Measurements from ENCODE around the gene EFS.
A peak's percentile ranks its signal among the peaks of the same experiment; 100 is the strongest.
"Not testable (repeated sequence)": the region's sequence is repeated elsewhere in the genome, so short reads cannot be mapped to it uniquely, and the experiment has no call there.

The EFS gene

DNA sequence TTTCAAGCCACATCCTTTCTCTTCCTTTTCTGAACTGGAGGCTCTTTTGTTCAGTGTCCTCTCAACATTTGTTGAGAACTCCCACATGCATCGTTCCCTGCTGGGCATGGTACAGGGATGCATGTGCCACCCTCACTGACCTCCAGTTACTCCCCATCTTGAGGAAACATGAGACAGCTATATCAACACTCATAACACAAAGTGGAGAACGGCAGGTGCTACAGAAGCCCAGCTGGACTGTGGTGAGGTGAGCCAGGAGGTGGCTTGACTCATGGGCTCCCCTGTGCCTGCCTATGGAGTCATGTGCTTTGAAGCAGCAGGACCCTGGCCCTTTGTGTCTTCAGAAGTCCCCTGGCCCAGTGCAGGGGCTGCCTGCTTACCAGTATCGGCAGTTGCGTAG, 33.4 kb upstream of the EFS start:
- DNase-seq, result no peak

DNA sequence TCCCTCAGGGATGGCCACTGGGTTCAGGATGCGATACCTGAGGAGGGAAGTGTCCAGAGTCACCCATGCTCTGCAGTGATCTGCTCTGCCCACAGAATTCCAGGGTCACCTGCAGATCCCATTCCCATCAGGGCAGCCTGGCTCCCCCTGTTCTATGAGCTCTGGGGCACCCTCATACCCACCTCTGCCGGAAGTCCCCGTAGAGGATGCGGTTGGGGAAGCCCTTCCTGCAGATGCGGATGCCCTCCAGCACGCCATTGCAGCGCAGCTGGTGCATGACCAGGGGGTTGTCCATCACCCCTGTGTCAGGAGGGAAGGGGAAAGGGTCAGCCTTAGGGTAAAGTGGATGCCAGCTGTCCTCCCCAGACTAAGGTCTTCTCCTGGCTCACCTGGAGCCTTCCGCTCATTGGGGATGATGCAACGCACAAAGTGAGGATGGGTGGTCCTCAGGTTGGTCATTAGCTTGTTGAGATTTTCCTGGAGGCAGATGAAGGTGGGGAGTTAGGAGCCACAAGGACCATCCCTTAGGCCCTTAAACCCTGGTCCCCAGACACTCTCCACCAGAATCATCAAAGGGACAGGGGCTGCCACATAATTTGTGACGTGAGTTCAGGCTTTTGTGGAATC, 31.9 kb upstream of the EFS start:
- no peak for DNase-seq

DNA sequence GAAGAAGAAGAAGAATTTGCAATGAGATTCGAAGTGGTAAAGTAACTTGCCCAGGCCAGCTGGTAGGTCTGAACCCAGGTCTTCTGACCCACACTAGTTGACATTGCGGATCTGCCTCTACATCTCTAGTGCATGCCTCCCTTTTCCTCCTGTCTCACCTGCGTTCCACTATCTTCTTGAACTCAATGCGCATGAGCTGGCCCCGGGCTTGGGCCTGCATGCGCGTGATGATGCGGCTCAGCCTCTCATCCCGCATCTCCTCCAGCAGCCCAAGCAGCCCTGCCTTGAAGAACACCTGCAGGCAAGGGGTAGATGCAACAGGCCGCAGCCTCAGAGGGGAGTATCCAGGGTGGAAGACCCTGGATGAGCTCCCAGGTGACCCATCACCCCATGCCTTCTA, 31.2 kb upstream of the EFS start:
- no peak for DNase-seq

DNA sequence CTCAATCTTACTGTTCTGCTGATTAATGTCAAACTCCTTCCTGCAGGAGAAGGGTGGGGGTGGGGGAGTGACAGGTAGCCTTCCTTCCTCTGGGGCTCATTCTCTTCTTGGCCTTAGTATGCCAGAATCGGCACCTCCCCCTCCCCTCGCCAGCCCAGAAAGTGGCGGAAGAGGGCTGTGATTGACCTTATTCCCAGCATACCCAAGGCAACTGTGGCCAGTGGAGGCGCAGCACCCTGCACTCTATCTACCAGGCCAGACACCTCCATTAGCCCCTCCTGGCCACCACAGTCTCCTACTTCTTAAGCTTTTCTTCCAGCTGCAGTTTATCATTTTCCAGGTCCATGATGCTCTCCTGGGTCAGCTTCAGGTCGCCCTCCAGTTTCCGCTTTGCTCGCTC, 27.6 kb upstream of the EFS start:
- DNase-seq, result no peak

DNA sequence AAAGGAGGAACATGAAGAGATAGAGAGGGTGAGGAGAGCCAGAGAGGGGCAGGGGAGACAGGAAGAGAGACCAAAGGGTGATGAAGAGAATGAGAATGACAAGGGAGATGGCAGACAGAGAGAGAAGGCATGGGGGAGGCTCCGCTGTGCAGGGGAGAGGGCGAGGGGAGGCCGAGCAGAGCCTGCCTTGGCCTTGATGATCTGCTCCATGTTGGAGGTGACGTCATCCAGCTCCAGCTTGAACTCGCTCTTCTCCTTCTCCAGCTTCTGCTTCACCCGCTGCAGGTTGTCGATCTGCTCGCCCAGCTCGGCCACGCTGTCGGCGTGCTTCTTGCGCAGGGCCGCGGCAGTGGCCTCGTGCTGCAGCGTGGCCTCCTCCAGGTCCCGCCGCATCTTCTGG, 24.9 kb upstream of the EFS start:
- DNase-seq, result not testable (repeated sequence)

DNA sequence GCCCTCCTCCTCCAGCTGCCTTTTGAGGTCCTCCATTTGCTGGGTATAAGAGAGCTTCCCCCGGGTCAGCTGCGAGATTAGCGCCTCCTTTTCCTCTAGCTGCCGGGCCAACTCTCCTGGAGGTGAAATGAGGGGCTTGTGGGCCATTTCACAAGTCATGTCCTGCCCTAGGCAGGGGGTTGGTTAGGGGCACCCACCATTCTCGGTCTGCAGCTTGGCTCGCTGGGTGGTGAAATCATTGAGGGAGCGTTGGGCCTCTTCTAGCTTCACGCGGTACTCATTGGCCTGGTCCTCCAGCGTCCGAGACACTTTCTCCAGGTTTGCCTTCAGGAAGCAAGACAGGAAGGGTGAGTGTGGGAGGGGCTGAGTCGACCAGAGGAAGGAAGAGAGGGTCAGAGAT, 24.4 kb upstream of the EFS start:
- no peak for DNase-seq

DNA sequence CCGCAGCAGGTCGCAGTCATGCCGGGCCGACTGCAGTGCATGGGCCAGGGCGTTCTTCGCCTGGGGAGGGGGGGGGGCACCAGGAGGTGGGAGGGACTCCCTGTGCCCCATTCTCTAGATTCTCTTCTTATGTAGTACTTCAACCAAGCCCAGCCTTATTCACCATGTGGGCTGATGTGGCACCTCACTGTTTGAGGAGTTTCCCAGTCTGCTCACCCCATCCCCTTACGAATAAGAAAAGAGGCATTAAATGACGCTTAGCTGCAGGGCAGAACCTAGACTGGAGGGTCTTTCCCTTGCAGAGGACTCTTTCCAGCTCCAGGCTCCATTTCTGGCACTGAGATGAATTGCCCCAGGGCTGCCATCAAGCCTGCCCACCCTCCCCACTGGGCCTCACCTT, 24.0 kb upstream of the EFS start:
- no peak for DNase-seq

DNA sequence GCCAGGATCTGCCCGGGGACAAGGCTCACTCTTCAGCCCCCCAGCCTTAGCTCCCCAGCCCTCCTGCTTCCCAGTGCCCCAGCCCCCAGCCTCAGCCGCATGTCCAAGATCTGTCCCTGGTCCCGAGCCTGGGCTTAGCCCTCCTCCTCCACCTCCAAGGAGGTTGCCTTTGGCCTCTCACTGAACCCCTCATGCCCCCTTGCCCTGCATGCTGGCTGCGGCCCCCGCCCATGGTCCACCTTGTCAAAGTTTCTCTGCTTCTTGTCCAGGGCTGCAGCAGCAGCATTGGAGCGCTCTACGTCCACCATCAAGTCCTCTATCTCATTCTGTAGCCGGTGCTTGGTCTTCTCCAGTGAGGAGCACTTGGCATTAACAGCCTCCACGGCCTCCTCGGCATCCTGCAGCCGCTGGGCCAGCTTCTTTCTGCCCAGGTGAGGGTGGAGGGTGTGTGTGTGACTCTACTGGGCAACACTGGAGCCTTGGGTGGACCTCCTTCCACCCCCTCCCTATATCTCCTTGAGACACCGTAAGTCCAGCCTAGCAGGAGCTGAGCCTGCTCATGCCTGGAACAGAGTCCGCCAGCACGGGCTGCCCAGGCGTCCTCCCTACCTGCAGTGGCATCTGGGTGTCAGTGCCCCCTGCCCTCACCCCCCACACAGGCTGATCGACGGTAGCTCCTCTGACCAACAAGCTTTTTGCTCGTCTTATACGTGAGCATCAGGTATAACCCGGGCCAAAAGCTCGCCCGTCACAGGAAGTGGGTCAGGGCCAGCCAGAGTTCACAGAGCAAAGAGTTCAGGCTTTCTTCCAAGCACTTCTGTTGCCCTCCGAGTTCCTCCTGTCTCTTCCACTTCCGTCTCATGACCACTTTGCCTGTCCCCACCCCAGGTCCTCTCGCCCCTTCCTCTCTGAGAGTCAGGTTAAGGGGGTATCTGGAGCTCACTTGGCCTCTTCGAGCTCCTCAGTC, 23.2 kb upstream of the EFS start:
- DNase-seq, result no peak

DNA sequence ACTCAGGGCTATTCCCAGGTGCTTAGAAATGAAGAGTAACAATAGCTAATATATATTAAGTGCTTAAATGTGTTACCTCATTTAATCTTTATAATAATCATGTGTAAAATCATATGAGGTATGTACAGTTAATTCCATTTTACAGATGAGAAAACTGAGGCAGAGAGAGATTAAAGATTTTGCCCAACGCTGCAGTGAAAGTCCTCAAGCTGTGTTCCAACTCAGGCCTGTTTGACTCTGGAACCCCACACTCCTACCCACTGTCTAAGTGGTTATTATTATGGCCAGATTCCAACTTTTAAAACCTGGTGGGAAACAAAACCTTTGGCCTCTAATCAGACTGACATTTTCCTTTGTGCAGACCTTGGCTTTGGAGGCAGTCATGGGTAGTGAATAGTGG, 22.0 kb upstream of the EFS start:
- no peak for DNase-seq

DNA sequence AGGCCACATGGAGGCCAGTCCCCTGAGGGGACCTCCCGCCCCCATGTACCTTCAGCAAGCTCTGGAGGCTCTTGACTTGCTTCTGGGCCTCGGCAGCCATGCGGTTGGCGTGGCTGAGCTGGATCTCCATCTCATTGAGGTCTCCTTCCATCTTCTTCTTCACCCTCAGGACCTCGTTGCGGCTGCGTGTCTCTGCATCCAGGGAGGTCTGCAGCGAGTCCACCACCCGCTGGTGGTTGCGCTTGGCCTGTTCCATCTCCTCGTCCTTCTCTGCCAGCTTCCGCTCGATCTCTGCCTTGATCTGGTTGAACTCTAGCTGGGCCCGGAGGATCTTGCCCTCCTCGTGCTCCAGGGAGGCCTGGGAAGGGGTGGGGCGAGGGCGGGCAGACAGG, 21.3 kb upstream of the EFS start:
- not testable (repeated sequence) for DNase-seq

DNA sequence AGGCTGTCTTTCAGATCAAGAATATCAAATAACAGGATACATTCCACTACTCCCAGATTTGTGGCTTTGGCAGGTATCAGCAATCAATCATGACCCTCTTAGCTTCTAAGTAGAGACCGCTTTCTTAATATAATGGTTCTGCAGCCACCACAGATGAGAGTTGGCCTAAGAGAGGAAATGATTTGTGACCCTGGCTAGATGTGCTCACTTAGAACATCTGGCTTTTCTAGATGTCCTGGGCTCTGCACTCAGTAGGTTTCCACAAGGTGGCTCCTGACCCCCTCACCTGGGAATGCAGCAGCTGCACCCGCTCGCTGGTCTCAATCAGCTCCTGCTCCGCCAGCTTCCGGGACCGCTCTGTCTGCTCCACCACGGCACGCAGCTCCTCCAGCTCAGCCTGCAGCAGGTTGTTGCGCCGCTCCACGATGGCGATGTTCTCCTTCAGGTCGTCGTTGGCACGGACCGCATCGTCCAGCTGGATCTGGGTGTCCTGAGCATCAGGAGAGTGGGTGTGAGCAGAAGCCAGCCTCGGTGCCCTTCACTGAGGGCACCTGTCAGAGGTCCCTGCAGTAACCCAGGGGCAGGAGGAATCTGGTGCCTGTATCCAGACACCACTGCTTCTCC, 20.8 kb upstream of the EFS start:
- no peak for DNase-seq

DNA sequence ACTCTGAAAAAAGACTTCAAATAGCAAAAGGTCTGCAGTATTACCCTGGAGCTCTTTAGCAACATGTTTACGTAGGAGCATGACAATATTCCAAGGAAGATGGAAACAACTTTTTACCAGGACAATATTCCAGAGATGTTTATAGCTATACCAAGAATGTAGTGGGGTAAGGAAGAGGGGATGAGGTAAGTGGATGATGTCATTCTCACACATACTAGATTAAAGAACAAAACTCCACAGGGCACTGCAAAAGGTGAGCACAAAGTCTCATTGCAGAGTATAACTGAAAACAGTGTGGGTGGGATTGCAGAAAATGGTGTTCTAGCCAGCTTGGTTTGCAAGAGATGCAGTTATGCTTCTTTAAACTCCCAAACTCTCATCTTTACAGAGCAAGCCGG, 20.3 kb upstream of the EFS start:
- no peak for DNase-seq

DNA sequence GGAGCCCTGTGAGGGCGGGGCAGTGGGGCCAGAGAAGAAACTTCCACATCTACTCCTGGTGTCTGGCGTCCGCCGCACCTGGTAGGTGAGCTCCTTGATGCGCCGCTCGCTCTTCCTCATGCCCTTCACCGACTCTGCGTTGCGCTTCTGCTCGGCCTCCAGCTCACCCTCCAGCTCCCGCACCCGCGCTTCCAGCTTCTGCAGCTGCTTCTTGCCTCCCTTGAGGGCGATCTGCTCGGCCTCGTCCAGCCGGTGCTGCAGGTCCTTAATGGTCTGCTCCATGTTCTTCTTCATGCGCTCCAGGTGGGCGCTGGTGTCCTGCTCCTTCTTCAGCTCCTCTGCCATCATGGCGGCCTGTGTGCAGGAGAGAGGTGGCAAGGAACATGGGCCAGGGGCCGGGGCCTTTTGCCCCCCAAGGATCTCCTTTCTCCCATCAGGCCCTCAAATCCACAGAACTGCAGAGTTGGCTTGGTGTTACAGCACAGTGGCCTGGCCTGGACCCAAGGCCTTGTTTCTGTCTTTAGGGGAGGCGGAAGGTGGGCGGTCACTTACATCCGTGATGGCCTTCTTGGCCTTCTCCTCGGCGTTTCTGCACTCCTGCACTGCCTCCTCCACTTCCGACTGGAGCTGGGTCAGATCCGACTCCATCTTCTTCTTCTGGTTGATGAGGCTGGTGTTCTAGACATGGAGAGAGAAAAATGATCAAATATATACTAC, 19.6 kb upstream of the EFS start:
- DNase-seq, result no peak

DNA sequence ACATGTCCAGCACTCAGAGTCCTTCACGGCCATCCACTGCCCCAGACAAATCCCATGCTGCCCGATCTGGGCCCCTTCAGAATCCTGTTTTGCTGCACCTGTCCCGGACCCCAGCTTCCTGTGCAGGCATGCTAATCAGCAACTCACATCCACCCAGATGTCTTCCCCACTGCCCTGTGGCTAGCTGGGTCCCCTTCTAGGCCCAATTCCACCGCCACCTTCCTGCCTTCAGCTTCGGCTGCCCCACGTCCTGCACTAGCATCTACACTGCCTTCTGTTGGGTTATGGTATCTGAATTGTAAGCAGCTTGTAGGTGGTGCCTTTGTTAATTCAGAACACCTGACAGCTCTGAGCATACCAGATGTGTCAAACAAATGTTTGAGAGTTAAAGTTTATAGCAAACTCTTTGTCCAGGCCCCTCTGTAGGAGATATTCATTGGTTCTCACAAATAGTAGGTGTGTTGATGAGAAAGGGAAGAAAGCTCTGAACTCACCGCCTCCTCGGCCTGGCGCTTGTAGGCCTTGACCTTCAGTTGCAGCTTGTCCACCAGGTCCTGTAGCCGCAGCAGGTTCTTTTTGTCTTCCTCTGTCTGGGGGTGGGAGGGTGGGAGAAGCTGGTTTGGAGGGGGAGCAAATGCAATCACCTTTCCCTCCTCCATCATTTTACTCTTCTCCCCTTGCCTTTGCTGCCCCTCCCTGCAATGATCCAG, 17.9 kb upstream of the EFS start:
- no peak for DNase-seq

DNA sequence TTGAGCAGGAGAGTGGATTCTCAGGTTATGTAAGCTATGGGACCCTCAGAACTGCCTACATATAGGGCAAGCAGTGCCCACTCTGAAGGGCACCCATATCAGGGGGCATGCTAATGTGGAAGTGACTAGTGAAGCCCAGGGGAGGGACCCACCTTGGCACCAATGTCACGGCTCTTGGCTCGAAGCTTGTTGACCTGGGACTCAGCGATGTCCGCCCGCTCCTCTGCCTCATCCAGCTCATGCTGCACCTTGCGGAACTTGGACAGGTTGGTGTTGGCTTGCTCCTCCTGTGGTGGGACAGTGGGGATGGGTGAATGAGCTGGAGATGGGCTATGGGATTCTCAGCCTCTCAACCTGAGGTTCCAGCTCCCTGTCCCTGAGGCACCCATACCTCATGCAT, 17.3 kb upstream of the EFS start:
- DNase-seq, result no peak

DNA sequence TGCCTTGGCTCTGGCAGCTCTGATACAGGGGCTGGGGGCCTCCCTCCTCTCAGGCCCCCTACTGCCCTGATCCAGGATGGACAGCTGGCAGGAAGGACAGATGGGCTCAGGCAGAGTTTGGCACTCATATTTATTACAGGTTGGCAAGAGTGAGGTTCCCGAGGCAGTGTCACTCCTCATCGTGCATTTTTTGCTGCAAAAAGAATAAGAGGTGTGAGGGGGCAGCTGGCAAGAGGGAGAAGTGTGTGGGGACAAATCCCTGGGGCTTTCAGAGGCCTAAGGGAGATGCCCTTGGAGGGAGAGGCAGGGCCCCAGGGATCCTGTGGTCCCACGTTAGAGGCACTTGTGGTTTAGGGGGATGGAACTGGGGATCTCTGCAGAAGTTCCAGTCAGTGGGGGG, 16.9 kb upstream of the EFS start:
- no peak for DNase-seq

DNA sequence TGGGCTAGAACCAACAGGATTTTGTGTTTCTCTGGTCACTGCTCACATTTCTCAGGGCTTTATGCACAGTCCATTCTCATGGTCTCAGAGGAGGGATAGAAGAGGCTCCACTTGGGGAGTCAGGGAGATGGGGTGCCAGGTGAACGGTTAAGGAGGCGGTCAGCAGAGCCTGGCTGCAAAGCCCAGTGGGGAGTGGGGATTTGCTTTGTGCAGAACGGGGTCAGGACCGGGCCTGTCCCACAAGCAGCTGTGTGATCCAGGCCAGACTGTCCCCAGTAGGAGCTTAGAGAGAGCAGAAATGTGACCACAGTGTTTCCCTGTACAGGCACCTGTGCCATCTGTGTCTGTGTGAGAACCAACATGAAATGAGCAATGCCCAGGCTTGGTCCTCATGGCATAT, 16.0 kb upstream of the EFS start:
- no peak for DNase-seq

DNA sequence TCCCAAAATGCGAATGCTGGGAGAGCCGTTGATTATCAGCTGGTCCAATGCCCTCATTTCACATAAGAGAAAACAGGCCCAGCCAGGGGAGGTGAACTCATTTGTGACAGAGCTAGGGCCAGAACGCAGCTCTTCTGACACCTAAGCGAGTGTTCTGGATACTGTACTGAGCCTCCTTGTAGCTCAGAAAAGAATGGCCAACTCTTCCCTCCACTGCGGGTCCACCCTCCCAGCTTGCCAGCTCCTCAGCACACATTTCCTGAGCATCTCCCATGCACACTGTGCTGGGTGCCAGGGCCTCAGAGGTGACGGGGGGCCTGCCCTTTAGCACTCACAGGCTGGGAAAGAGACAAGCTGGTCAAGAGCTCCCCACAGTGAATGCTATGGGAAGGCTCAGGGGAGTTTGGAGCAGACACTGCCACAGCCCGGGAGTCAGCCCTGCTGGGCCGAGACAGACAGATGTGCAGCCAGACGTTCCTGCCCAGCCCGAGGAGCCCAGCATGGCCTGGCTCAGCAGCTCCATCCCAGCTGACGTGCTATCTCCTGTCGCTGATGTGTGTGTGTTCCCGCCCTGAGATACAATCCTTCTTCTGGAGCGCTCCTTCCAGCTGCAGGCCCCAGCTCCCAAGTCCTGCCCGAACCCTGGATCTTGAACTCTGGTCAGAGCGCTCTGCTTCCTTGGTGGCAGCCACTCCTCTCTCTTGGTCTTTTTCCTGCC, 15.4 kb upstream of the EFS start:
- no peak for DNase-seq

DNA sequence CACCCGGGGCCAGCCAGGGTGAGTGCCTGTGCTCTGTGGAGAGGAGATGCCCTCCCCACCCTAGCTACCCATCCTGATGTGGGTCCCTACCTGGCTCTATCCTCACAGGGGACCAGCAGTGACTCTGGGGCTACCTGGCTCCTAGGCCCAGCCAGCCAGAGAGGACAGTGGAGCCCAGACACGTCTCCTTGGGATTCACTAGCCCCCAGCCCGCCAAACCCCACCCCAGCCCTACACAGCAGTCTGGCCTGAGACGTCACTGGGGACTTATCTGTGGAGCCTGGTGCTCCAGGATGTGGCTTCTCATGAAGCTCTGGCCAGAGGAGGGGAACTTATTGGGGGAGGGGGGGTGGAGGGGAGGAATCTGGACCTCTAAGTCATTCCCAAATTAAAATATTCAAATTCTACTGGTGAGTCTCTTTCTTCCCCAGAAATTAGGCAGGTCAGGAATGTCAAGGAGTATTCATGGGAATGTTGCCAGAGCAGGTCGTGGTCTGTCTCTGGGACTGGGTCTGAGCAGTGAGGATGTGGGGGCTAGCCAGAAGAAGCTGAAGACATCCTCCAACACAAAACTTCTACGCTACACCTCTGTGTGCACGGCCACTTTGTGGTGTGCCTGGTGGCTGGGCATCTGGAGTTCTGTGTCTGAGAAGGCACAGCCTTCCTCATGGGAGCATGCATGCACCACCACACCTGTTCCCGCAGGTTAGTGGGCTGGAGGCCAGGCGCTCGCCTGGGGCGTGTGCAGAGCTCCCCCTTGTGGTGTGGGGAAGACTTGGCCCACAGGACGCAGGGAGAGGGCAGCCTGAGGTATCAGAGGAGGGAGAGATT, 14.6 kb upstream of the EFS start:
- DNase-seq, result peak; percentile 72

DNA sequence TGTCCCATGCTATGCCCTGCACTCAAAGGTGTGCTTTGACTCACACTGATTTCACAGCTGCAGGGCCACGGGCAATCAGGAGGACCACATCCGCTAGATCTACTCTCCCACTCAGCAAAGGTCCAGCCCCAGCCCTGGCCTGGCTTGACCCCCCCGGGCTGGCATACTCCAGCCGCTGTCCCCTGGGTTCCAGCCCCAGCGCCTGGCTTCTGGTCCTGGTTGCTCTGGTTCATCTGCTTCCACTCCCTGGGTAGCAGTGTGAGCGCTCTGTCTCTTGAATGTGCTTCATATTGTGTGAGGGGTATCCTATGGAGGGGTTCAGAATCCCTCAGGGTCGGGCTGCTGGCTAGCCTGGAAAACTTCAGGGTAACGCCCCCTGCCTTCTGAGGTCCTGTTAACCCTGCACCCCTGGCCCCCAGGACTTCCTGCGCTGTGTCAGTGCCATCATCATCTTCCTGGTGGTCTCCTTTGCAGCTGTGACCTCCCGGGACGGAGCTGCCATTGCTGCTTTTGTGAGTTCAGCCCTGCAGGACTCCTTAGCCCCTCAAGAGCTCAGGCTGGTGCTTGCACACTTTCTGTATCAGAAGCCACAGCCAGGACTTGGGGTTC, 13.7 kb upstream of the EFS start:
- no peak for DNase-seq
